Lower leg skin (tissue), 3 donors: ENCODE data around the gene SFI1.

ENCODE experiments used
- CTCF ChIP-seq, 3 donors: fragments of 450-650 bp; IDR thresholded peaks; one replicate each; pipeline ENCODE4 v1.5.1; 2016; ENCODE audit warnings: antibody characterized with exemption in 3 of 3, mild to moderate bottlenecking in 3 of 3, moderate library complexity in 2 of 3
- POLR2A ChIP-seq, 2 donors: fragments of 450-650 bp; IDR thresholded peaks; one replicate each; pipeline ENCODE4 v1.6.1; 2016 to 2017; ENCODE audit warnings: antibody characterized with exemption in 2 of 2, mild to moderate bottlenecking in 1 of 2, moderate library complexity in 1 of 2

DNA sequence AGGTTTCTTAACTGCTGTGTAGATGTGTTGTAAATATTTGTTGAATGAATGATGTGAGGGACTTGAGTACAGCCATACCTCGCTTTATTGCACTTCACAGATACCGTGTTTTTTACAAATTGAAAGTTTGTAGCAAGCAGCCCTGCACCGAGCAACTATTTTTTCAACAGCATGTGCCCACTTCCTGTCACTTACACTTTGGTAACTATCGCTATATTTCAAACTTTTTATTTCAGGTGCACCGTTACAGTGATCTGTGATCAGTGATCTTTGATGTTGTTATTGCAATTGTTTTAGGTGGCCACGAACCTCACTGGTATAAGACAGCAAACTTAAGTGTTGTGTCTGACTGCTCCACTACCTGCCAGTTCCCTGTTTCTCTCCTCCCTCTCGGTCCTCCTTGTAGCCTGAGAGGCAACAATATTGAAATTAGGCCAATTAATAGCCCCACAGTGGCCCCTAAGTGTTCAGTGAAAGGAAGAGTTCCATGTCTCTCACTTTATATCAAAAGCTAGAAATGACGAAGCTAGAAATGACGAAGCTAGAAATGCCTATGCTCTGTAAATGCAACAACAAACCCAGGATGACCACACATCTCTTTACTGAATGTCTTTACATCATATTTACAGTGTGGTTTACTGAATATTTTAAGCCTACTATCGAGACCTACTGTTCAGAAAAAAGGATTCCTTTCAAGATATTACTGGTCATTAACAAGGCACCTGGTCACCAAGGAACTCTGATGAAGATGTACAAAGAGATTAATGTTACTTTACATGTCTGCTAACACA, 1.0 kb downstream of the SFI1 start:
- TF ChIP-seq CTCF (IDR thresholded peaks at IDR 0.05) (no peak), POLR2A (IDR thresholded peaks at IDR 0.05) (no peak)
